ENCODE data around the gene SPACDR. TPM values are rescaled to one million over a fixed set of nuclear protein-coding genes. Genes with fewer than 3 reads are reported as not detected.

SPACDR gene
- total RNA-seq, 5 donors from 2014 or later (not counting 1 experiment from before 2014, with no cell fraction given), result 1.3 to 4.0 (median 3.3) TPM

- no peak for DNase-seq
- ATAC-seq (replicated peaks in 1 of 4), result no peak
- Mint-ChIP-seq H3K27ac (peak overlapping the region; percentile 73 to 74), H3K9me3 (no peaks in the 10 kb centered on the region), H3K4me1 (peaks cover 22 to 25% (median 24%) of the 10 kb centered on the region in 3 donors), H3K4me3 (peak overlapping the region; percentile 79 to 86 (median 83)), H3K36me3 (no peaks in the 10 kb centered on the region), H3K27me3 (no peaks in the 10 kb centered on the region)
- POLR2A ChIA-PET, result interaction anchor here in 1 of 2 donors (0.5 kb wide), 1 partner anchor 64 kb away, joined by 3 read pairs; no protein-coding TSS in a partner anchor
- Histone ChIP-seq H3K27ac (ENCODE audit: low read length) (no peak overlapping the region), H3K4me1 (ENCODE audit: control insufficient read depth in 1 of 2, extremely low read depth in 1 of 2, insufficient read depth in 2 of 2, low read length in 2 of 2) (peaks cover 10 to 29% of the 10 kb centered on the region in 2 experiments), H3K36me3 (ENCODE audit: control insufficient read depth in 2 of 2, extremely low read depth in 1 of 2, insufficient read depth in 1 of 2, low read length in 1 of 2) (no peaks in the 10 kb centered on the region), H3K27me3 (replicated peaks in 1 of 2; ENCODE audit: control insufficient read depth in 2 of 2, extremely low read depth in 1 of 2, insufficient read depth in 2 of 2, low read length in 1 of 2) (peaks cover 0 to 3% of the 10 kb centered on the region in 2 experiments), H3K9me3 (no peaks in the 10 kb centered on the region), H3K4me3 (ENCODE audit: control insufficient read depth in 1 of 2, extremely low read depth in 1 of 2, low read length in 1 of 2) (peak overlapping the region; percentile 58 to 71)
- CTCF ChIA-PET, result interaction anchor here (0.5 to 1.9 kb wide), 7 partner anchors 10 to 360 kb away, joined by 3 to 6 read pairs (median 5); partner anchors contain the start of gene AGFG2 (in 1 of the 2)
- 47% methylated on average over 13 of the region's 14 CpGs for WGBS (ENCODE audit: insufficient coverage)
Measured at GRCh38 chr7:100482728-100483089, 18.6 kb upstream of the SPACDR start.

- peaks cover 0 to 11% of the 10 kb centered on the region in 2 donors for H3K36me3 ChIP-seq (ENCODE audit: control insufficient read depth in 2 of 2, extremely low read depth in 1 of 2, insufficient read depth in 1 of 2, low read length in 1 of 2)
- H3K4me3 Mint-ChIP-seq, result peak overlapping the region in 2 of 3 donors; percentile 5 to 50
- no peak overlapping the region for H3K4me3 ChIP-seq (ENCODE audit: control insufficient read depth in 1 of 2, extremely low read depth in 1 of 2, low read length in 1 of 2)
- WGBS (ENCODE audit: insufficient coverage), result 100% methylated on average over 1 of the region's 1 CpG
- H3K27ac Mint-ChIP-seq, result no peak overlapping the region
- DNase-seq, result no peak
- peaks cover 3% of the 10 kb centered on the region for H3K36me3 Mint-ChIP-seq
- no peak overlapping the region for H3K27ac ChIP-seq (ENCODE audit: low read length)
- no peaks in the 10 kb centered on the region for H3K27me3 Mint-ChIP-seq
- POLR2A ChIA-PET, result interaction anchor here (0.6 kb wide), 2 partner anchors 50 to 834 kb away, joined by 3 to 6 read pairs; no protein-coding TSS in a partner anchor
- peaks cover 28 to 32% (median 32%) of the 10 kb centered on the region in 3 donors for H3K4me1 Mint-ChIP-seq
- H3K9me3 Mint-ChIP-seq, result no peaks in the 10 kb centered on the region
- ATAC-seq (replicated peaks in 1 of 4), result no peak
- peaks cover 17 to 42% of the 10 kb centered on the region in 2 experiments for H3K4me1 ChIP-seq (ENCODE audit: control insufficient read depth in 1 of 2, extremely low read depth in 1 of 2, insufficient read depth in 2 of 2, low read length in 2 of 2)
- H3K9me3 ChIP-seq, result no peaks in the 10 kb centered on the region
- CTCF ChIA-PET, result interaction anchor here (0.6 to 1.0 kb wide), 5 partner anchors 12 to 604 kb away, joined by 3 to 7 read pairs (median 5); partner anchors contain the start of gene TRIM56 (in 1 of the 2)
- H3K27me3 ChIP-seq (replicated peaks in 1 of 2; ENCODE audit: control insufficient read depth in 2 of 2, extremely low read depth in 1 of 2, insufficient read depth in 2 of 2, low read length in 1 of 2), result peaks cover 0 to 3% of the 10 kb centered on the region in 2 experiments
Measured at GRCh38 chr7:100481466-100481865, 17.4 kb upstream of the SPACDR start.

DNA sequence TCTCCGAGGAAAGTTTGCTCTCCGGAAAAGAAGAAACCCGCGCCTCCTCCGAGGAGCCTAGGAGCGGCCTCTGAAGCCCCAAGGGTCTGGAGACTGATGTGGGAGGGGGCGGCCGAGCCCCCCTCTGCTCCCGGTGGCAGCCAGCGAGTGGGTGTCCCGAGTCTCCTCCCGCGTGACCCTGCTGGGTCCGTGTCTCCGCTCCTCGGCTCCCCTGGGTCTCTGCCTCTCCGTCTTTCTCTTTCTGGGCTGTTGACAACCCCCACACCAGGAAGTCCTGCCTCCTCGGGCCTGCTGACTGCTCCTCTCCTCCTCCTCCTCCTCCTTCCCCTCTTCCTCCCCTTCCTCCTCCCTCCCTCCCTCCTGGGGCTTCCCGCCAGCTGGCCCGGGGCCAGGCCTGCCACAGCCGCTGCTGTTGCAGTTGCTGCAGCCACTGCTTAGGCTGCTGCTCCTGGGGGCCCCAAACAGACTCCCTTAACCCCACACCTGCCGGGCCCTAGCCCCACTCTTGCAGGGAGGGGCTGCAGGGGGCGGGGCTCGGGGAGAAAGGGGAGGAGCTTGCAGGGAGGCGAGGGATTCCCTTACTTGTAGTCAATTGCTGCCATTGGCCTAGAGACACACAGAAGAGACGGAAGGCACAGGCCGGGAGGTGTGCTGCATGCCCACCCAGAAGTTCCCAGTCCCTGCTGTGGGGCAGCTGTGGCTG is 15.0 kb upstream of the SPACDR start, which contains the start of gene TSC22D4:
Gene TSC22D4 (minus strand): TSS at position 257 of the 703 bp plus-strand sequence. CDS start 1,176 bp downstream, outside the sequence.
- H3K4me1 ChIP-seq (ENCODE audit: control insufficient read depth in 1 of 2, extremely low read depth in 1 of 2, insufficient read depth in 2 of 2, low read length in 2 of 2), result peaks cover 24 to 61% of the 10 kb centered on the region in 2 experiments
- ChIA-PET CTCF (interaction anchor here (1.1 to 1.2 kb wide), 2 partner anchors 81 to 227 kb away, joined by 3 to 14 read pairs; partner anchors contain the start of gene POP7 (in 1 of the 2)), POLR2A (interaction anchor here (0.6 to 1.0 kb wide), 3 partner anchors 49 to 151 kb away, joined by 3 to 5 read pairs (median 4); no protein-coding TSS in a partner anchor)
- DNase-seq (peak; percentile 85 to 95 (median 92)), ATAC-seq (replicated peaks in 1 of 4) (peak; percentile 72 to 78 (median 76))
- peaks cover 0 to 3% of the 10 kb centered on the region in 2 experiments for H3K27me3 ChIP-seq (replicated peaks in 1 of 2; ENCODE audit: control insufficient read depth in 2 of 2, extremely low read depth in 1 of 2, insufficient read depth in 2 of 2, low read length in 1 of 2)
- no peaks in the 10 kb centered on the region for H3K9me3 ChIP-seq
- Mint-ChIP-seq H3K27me3 (no peaks in the 10 kb centered on the region), H3K4me1 (peaks cover 45 to 49% (median 46%) of the 10 kb centered on the region in 3 donors), H3K36me3 (peaks cover 7% of the 10 kb centered on the region), H3K4me3 (peak within 1 kb of the TSS; percentile 91 to 97 (median 92)), H3K27ac (peak within 1 kb of the TSS; percentile 91), H3K9me3 (no peaks in the 10 kb centered on the region)
- H3K4me3 ChIP-seq (ENCODE audit: control insufficient read depth in 1 of 2, extremely low read depth in 1 of 2, low read length in 1 of 2), result peak within 1 kb of the TSS; percentile 98 to 100
- 0% methylated on average over 18 of the region's 27 CpGs for WGBS (ENCODE audit: insufficient coverage)
- H3K36me3 ChIP-seq (ENCODE audit: control insufficient read depth in 2 of 2, extremely low read depth in 1 of 2, insufficient read depth in 1 of 2, low read length in 1 of 2), result peaks cover 0 to 29% of the 10 kb centered on the region in 2 donors
- peak within 1 kb of the TSS; percentile 66 for H3K27ac ChIP-seq (ENCODE audit: low read length)

GRCh38 chr7:100477871-100478267 is 13.8 kb upstream of the SPACDR start:
- Histone ChIP-seq H3K27ac (ENCODE audit: low read length) (peak overlapping the region; percentile 66), H3K9me3 (no peaks in the 10 kb centered on the region), H3K4me1 (ENCODE audit: control insufficient read depth in 1 of 2, extremely low read depth in 1 of 2, insufficient read depth in 2 of 2, low read length in 2 of 2) (peaks cover 27 to 66% of the 10 kb centered on the region in 2 experiments), H3K36me3 (ENCODE audit: control insufficient read depth in 2 of 2, extremely low read depth in 1 of 2, insufficient read depth in 1 of 2, low read length in 1 of 2) (peaks cover 4 to 40% of the 10 kb centered on the region in 2 donors), H3K27me3 (replicated peaks in 1 of 2; ENCODE audit: control insufficient read depth in 2 of 2, extremely low read depth in 1 of 2, insufficient read depth in 2 of 2, low read length in 1 of 2) (peaks cover 0 to 3% of the 10 kb centered on the region in 2 experiments), H3K4me3 (ENCODE audit: control insufficient read depth in 1 of 2, extremely low read depth in 1 of 2, low read length in 1 of 2) (peak overlapping the region; percentile 98 to 100)
- Mint-ChIP-seq H3K4me1 (peaks cover 54 to 60% (median 56%) of the 10 kb centered on the region in 3 donors), H3K9me3 (no peaks in the 10 kb centered on the region), H3K27ac (peak overlapping the region; percentile 86 to 90), H3K4me3 (peak overlapping the region; percentile 91 to 97 (median 92)), H3K27me3 (no peaks in the 10 kb centered on the region), H3K36me3 (peaks cover 10% of the 10 kb centered on the region)
- ATAC-seq (replicated peaks in 1 of 4) (no peak), DNase-seq (no peak)
- ChIA-PET CTCF (interaction anchor here (0.6 to 0.9 kb wide), 2 partner anchors 38 to 605 kb away, joined by 3 to 5 read pairs; no protein-coding TSS in a partner anchor), POLR2A (interaction anchor here in 1 of 2 donors (0.5 to 0.6 kb wide), 2 partner anchors 34 to 395 kb away, joined by 3 to 6 read pairs; no protein-coding TSS in a partner anchor)
- whole genome bisulfite sequencing (ENCODE audit: insufficient coverage), result 0% methylated on average over 7 of the region's 16 CpGs

- peaks cover 49 to 56% (median 52%) of the 10 kb centered on the region in 3 donors for H3K4me1 Mint-ChIP-seq
- H3K36me3 Mint-ChIP-seq, result peaks cover 10% of the 10 kb centered on the region
- no peaks in the 10 kb centered on the region for H3K9me3 Mint-ChIP-seq
- Histone ChIP-seq H3K27me3 (replicated peaks in 1 of 2; ENCODE audit: control insufficient read depth in 2 of 2, extremely low read depth in 1 of 2, insufficient read depth in 2 of 2, low read length in 1 of 2) (peaks cover 0 to 3% of the 10 kb centered on the region in 2 experiments), H3K27ac (ENCODE audit: low read length) (peak overlapping the region; percentile 66), H3K36me3 (ENCODE audit: control insufficient read depth in 2 of 2, extremely low read depth in 1 of 2, insufficient read depth in 1 of 2, low read length in 1 of 2) (peaks cover 4 to 45% of the 10 kb centered on the region in 2 donors), H3K9me3 (no peaks in the 10 kb centered on the region), H3K4me1 (ENCODE audit: control insufficient read depth in 1 of 2, extremely low read depth in 1 of 2, insufficient read depth in 2 of 2, low read length in 2 of 2) (peaks cover 27 to 66% of the 10 kb centered on the region in 2 experiments), H3K4me3 (ENCODE audit: control insufficient read depth in 1 of 2, extremely low read depth in 1 of 2, low read length in 1 of 2) (peak overlapping the region; percentile 98 to 100)
- H3K27me3 Mint-ChIP-seq, result no peaks in the 10 kb centered on the region
- no peak for ATAC-seq (replicated peaks in 1 of 4)
- H3K27ac Mint-ChIP-seq, result peak overlapping the region; percentile 93 to 94
- DNase-seq, result peak in 22 of 35 experiments; percentile 22 to 56 (median 44)
- WGBS (ENCODE audit: insufficient coverage), result 25% methylated on average over 1 of the region's 30 CpGs
- CTCF ChIA-PET, result interaction anchor here (0.5 to 0.9 kb wide), 5 partner anchors 15 to 605 kb away, joined by 3 to 5 read pairs (median 3); partner anchors contain the start of gene PPP1R35 (in 1 of the 2)
- POLR2A ChIA-PET, result interaction anchor here (0.6 kb wide), 2 partner anchors 34 to 372 kb away, joined by 4 to 6 read pairs; no protein-coding TSS in a partner anchor
- H3K4me3 Mint-ChIP-seq, result peak overlapping the region; percentile 91 to 97 (median 92)
Measured at GRCh38 chr7:100476903-100477870, 13.1 kb upstream of the SPACDR start.
